PC-3 (cell line): ENCODE data around the gene ACOT8.

Experiments used
- CTCF ChIP-seq: fragments of 300-600 bp; sonication (generic); conservative IDR thresholded peaks from 2 replicates; pipeline ENCODE4 v1.5.1; 2017; ENCODE audit warnings: antibody characterized with exemption, low read depth, mild to moderate bottlenecking, low read length
- EZH2 ChIP-seq: fragments of 300-600 bp; sonication (generic); IDR thresholded peaks from one replicate; pipeline ENCODE4 v1.6.1; 2017; ENCODE audit warnings: antibody characterized with exemption, mild to moderate bottlenecking, low read length; ENCODE audit not compliant: unreplicated experiment
- EZH2phosphoT487 ChIP-seq: fragments of 300-600 bp; sonication (generic); IDR thresholded peaks from 2 replicates; pipeline ENCODE4 v1.6.1; 2018; ENCODE audit warnings: mild to moderate bottlenecking, antibody characterized with exemption, low read length, borderline replicate concordance

DNA sequence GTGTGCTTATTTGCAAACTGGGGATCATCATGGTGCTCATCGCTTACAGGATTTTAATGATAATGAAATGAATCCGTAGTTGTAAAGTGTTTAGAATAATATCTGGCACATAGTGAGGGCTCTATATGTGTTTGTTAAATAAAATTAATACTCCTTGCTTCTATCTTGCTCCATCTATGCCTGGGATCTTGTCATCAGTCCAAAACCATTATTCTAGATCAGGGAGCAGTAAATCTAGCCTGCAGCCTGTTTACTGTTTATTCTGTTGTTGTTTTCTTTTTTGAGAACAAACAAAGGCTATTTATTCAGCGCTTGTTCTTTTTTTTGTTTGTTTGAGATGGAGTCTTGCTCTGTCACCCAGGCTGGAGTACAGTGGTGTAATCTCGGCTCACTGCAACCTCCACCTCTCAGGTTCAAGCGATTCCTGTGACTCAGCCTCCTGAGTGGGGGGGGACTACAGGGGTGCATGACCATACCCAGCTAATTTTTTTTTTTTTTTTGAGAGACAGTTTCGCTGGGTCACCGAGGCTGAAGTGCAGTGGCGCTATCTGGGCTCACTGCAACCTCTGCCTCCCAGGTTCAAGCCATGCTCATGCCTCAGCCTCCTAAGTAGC, 8.1 kb downstream of the ACOT8 start:
- no peak for TF ChIP-seq CTCF
- TF ChIP-seq EZH2phosphoT487 = no peak
- TF ChIP-seq EZH2 = no peak
